NCI-H146 (cell line): ENCODE results near the gene PCSK6.

ENCODE experiments used
- DNase-seq: peaks from one replicate; lab custom pipeline; 2025; lab: John Stamatoyannopoulos, UW

PCSK6 gene

DNA sequence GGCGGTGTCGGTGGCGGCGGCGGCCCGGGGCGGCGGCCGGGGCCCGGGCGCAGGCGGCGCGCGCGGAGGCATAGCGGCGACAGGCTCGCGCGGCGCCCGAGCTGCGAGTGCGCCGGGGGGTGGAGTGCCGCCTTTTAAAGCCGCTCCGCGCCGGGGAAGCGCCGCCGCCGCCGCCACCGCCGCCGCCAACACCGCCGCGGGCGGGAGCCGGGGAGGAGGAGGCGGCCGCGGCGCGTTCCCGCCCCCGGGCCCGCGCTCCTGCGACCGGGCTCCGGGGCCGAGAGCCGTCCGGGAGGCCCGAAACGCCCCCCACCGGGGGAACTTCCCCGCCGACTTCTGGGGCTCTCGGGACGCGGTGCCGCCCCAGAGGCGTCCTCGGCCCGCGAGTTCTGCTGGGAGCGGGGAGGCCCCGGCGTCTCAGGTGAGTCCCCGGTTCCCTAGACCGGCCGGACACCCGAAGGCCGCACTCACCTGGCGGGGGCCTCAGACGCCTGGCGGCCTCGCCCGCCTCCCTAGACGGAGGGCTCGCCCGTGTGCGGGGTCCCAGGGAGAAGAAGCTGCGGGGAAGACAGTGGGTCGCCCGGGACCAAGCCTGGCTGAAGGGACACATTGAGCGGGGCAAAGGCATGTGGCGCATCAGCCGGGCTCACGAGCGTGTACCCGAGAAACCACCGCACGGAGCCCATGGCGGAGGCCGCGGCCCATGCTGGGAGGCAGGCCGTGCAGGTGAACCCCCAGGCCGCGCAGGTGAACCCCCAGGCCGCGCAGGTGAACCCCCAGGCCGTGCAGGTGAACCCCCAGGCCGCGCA, at the start of gene PCSK6:
Gene PCSK6, minus strand, starts transcription at position 109 of the 809 bp plus-strand sequence. Its CDS starts 37 bp downstream, at position 72.
- DNase-seq, result peak; percentile 15

DNA sequence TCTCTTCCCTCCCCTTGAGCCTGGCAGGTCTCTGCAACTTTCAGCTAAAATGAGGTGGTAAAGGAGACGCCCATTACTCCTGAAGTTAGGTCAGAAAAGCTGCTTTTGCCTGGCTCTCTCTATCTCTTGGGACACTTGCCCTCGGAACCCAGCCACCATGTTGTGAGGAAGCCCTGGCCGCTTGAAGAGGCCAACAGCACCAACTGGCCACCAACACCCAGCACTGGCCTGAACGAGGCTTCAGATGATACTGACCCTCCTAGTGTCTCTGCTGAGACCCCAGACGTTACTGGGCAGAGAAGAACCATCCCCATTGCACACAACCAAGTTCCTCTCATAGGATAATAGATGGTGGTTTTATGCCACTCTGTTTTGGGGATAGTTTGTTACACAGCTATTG, 49.5 kb upstream of the PCSK6 start:
- DNase-seq, result no peak

DNA sequence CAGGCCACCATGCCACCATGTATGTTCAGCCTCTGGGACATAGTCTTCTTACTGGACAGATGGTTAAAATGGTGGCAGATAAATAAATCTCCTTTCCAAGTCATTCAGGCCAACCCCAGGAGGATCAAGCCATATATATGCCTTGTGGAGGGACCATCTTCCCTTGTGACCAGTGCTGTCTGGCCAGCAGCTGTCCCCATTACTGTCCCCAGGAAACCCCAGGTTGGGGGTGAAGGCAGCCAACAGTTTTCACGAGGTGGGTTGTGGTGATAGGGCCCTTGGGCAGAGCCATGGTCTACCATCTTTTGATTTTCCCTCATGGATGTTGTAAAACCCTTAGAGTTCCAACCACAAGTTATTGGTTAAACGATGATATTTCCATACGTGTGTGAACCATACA, 48.7 kb upstream of the PCSK6 start:
- no peak for DNase-seq

DNA sequence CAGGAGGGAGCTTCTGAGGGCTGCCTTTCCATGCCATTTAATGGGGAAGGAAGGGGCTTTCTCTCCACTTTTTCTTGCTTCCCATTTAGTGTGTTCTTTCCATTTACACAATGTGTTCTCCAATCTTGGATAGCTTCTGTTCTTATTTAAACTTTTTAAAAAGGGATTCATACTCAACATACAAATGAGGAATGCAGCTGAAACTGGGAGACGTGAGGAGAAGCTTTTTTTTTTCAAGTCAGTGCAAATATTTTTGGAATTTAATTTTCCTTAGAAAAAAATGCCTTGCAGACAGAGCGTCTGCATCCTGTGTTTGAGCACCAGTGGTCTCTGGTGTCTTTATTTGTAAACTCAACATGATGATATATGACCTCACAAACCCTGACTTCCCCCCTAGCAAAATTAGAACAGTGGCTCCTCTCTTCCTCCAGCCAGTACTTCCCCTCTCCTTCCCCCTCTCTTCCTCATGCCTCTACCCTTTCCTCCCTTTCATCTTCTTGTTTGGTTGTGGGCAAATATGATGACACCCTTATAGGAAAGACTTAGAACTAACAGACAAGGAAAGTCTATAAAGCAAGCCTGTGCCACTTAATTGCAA, 48.1 kb upstream of the PCSK6 start:
- no peak for DNase-seq

DNA sequence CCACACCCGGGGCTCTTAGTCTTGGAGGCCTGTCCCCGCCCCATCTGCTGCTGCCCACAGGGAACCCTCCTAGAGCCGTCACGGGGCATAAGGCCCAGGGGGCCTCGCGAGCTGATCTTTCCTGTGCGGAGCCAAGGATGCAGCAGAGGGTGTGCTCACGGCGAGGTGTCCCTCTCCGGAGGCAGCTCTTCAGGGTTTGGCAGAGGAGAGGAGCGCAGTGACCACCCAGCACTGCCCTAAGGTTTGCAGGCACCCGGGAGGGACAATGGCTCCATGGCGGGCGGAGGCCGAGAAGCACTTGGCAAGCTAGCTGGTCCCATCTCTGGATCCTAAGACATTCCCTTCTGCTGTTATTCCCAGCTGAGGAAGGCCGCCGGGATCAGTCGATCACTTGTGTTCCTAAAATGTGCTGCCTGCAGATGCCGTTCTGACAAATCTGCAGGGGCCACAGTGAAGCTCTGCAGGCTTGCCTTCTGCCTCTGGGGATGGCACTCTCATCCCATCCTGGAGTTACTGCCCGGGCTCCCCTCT, 47.4 kb upstream of the PCSK6 start:
- DNase-seq, result no peak

DNA sequence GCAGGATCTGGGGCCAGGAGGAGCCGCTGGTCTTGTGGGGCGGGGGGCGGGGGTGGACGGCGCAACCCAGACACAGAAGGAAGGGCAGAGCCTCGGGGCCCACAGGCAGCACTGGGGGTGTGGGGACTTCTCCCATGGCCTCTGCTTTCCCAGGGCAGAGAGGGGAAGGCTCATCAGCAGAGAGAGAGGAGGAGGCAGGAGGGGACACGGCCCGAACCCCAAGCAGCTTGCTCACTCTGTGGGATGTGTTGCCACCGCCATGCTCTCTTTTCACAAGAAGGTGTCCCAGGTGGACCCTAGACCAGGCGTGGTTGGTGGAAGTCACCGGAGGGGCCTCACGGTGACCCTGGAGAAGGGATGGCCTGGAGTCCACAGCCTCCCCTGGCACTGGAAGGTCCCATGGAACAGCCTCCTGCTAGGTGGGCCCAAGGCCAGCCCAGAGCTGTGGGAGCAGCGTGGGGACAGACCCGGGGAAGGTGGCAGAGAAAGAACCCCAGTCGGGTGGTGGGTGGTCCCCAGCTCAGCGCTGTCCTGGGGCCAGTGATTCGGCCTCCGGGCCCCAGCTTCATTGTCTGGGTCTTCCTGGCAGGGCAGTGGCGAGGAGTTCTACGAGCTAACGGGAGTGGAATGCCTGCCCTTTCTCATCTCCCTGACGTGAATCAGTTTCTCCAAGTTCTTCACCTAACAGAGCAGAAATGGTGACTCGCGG, 46.8 kb upstream of the PCSK6 start:
- DNase-seq, result no peak

DNA sequence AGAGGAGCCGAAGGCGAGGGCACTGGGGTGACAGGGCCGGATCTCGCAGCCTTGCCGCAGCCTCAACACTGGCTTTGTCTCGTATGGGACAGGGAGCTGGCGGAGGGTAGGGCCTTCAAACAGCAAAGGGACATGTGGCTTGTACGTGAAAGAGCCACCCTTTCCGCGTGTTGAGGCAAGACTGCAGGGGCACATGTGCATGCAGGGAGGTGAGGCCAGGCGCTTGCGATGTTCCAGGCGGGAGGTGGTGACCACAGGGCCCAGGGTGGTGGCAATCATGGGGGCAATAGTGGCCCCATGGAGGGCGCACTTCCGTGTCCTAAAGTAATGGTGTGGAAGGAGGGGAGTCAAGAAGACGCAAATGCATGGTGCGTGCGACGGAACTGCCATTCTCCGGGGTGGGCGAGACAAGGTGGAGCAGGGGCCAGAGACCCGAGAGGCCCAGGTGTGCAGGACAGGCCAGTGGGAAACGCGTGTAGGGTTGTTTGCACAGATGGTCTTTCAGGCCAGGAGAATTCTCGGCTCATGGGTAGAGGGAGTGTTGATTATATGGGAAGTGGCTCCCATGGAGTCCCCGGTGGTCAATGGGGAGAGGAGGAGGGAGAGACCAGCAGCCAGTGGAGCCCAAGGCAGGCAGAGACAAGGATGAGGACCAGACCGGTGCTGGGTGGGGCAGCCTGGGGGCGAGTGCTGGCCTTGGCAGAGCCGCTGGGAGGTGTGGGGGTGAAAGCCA, 45.8 kb upstream of the PCSK6 start:
- DNase-seq, result no peak

DNA sequence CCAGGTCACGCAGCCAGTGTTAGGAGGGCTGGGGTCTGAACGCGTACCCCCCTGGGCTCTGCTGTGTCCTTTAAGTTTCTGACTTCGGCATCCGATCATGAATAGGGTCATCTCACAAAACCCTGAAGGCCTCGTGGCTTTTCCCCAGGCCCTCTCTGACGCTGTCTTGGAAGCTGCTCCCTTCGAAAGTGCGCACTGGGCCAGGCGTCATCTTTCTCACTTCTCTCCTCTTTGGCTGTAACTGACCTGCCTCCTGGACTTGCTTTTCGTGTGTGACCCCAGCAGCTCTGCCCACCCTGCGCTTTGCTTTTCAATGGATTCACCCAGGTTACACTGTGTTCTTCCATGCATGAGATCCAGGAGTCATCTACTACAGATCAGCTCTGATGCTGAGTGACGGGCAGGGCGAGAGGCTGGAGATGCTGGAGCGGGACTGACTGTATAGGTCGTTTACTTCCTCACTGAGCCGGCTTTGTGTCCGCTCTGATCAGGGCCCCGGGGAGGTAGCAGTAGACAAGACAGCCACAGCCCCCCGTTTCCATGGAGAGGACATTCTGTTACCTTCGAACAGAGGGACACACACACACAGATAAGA, 45.0 kb upstream of the PCSK6 start:
- DNase-seq, result no peak

DNA sequence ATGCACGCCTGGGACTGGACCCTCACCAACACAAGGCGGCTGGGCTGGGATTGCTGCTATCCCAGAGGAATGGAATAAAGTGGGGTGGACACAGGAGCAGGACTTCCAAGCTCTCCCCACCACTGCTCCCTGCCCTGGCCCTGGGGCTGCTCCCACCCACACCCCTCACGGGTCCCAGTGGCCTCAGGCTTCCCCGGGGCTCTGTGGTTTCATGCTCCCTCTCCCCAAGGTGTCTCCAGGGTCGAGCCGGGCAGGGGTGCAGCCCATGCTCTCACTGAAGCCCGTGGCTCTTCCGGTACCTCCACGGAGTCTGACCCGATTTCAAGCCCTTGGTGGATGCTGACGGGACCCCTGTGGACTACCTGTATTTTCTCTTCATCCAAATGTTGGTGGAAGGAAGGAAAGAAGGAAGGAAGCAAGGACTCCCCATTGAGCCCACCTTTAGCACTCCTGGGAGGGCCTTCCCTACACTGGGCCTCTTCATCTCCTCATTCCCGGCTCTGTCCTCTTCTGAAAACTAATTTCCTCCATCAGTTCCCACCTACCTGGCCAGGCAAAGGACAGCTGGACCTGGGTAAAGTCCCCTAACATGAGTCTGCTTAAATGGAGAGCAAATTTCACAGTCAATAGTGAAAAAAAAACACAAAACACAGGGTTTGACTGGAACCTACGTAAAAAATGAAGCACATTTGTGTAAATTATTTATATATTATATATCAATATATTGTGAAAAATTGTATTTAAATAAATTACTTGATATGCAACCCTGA, 44.0 kb upstream of the PCSK6 start:
- no peak for DNase-seq

DNA sequence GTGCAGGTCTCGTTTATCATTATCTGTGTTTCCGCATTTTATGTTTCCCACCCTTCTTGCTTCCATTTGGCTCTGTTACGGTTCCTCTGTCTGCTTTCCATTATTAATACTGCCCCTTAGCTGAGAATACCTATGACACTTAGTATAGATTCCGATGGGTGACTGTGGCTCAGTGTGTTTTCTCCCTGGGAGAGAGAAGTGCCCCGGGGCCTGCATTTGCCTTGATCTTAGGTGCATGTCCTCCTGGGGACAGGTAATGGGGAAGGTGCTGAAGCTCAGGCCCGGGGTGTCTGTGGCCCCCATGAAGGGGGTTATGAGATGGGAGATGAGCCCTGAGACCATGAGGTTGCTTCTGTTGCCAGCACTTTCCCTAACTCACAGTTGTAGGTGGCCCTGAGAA, 43.4 kb upstream of the PCSK6 start:
- no peak for DNase-seq

DNA sequence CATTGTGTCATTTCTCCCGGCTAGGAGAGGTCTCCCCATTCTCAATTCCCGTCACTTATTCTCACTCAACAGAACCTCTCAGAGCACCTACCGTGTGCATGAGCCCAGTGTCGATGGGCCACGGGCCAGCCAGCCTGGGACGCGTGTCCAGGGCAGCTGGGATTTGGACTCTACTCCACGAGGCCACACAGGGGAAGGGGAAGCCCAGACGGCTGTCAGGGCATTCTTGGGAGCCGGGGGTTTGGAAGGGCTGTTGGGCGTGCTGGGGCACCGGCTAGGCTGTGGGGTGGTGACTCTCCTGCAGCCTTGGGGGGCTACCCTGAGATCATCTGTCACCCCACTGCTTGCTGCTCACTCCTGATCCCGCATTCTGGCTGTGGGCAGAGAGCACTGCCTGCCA, 41.7 kb upstream of the PCSK6 start:
- no peak for DNase-seq

DNA sequence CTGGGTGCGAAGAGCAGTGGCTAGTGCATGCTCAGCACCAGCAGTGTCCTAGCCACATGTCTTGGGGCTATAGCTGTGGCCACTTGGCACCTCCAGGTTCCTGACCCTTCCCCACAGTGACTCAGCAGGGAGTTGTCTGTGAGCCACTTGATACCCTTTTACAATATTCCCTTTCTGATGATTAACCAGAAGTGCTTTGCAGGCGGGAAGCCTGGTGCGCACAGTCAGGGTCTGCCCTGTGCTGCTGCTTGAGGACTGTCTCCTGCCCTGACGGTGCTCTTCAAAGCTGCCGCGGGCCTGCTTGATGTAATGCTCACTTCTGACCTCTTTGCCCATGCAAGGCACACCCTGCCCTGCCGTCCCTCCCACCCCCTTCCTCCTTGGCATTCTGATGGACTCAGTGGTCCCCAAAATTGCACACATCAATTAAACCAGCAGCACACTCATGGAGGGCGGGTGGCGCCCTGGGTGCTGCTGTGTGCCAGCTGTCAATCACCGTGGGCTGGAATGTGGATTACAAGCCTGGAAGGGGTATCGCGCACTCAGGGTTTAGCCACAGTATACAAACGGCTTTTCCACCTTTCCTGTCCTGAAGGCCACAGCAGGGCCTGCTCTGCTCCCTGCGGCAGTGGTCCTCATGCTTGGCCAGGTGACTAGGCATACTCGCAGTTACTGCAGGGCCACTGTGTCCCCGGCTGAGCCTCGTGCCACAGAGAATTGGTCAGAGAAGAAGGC, 40.9 kb upstream of the PCSK6 start:
- DNase-seq, result no peak

DNA sequence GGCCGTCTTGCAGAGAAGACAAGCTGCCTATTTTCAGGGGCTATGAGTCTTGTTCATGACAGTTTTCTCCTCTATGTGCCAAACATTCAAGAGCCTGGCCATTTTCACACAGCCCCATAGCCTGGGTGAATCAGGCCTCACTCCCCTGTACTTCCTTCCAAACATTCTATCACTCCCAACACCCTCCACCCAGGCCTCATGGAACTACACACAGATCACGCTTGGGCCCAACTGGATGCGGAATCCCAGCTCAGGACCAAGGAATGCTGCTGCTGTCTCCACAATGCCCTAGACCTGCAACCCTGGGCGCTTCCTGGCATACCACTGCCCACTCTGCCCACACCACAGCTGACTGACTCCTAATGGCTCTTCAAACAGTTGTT, 39.4 kb upstream of the PCSK6 start:
- no peak for DNase-seq

DNA sequence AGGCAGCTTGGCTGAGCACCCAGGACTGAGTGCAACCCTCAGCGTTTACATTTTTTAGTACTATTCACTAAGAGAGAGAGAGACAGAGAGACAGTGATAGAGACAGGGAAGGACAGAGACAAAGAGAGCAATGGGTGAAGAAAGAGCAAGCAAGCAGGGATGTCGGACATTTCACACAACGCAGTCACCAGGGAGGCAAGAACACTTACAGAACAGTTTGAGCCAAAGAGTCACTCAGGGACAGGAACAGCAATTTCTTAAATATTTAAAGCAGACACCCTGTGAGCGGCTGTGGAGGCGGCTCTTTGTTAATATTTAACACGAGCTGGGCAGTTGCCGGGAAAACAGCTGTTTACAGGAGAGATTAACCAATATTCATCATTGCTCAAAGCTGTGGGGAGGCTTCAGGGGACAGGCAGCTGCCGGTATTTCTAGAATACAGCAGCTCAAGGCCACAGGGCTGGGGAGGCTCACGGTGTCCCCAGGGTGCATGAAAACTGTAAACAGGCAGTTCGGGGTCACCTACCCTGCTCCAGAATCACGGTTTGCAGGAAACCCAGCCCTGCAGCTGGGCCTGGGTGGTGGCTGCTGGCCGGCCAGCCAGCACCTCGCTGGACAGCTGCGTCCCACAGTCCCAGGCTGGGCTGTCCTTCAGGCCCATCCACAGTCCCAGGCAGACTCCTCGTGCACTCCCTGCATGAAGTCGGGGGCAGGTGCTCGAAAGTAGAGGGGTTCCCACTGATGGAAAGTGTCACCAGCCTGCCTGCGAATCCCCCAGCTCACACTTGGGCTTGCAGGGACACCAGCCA, 38.8 kb upstream of the PCSK6 start:
- DNase-seq, result no peak

DNA sequence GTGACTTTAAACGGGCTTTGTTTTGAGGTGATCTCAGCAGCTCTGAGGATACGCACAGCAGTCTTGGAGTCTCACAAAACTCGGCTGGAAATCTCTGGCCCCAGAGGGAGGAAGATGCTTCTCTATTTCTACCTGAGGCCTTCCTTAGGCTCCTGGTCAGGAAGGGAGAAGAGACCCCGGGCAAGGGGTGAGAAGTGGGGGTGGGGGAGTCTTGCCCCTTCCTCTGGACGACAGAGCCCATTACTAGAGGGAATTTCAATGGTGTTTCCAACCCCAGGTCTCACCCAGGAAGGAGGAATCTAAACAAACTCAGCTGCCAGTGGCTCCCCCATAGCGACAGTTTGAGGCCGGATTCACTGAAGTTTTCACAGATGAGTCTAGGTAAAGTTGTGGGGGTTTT, 37.4 kb upstream of the PCSK6 start:
- no peak for DNase-seq

DNA sequence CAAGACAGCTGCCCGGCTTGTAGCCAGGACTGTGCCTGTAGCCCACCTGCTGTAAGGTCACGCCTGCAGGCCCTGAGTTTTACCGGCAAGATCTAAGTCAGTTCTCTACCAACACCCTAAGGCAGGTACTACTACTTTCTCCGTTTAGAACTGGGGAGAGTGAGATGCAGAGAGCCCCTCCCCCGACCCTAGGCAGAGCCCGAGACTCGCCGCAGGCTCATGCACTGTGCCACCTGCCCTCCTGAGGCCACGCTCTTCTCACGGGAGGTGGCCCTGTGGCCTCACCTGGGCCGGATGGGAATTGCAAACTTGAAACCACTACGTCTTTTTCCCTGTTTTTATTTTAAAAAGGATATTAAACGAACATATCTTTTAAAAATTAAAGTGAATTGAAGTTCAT, 36.9 kb upstream of the PCSK6 start:
- DNase-seq, result no peak

DNA sequence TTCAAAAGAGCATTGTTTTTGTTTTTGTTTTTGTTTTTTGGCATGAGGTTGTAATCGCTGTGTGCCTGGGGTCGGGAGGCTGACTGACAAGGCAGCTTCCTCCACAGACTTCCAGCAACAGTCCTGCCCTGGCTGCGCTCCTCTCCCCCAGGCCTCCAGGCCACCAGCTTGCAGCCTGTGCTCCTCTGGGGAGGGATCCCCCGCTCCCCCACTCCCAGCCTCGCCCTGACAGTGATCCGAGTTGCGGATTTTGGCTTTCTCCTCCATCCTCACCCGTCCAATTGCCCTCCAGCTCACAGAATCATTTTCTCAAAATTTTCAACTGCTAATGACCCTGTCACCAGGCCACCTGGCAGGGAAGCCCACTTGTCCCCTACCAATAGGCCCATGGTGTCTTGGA, 36.5 kb upstream of the PCSK6 start:
- DNase-seq, result no peak

DNA sequence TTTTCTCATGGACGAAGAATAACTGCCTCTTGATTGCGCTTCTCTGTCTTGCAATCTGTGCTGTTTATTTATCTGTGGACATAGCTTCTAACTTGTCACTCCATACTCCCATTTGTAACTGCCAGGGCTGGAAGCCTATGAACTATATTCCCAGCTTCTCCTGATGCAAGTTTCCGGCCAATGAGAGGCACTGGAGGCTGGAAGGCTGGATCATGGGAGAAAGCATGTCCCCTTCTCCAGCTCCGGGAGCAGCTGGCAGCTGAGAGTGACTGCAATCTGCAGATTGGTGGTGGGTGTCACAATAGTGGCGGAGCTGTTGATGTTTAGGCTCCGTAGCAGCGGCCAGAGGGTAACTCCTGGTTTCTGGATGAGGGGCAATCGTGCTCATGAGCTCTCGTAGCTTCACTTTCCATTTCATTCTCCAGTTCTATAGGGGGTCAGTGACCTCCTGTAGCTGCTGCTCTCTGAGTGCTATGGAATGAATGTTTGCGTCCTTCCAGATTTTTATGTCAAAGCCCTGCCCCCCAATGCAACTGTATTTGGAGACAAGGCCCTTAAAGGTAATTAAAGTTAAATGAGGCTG, 35.7 kb upstream of the PCSK6 start:
- DNase-seq, result no peak

DNA sequence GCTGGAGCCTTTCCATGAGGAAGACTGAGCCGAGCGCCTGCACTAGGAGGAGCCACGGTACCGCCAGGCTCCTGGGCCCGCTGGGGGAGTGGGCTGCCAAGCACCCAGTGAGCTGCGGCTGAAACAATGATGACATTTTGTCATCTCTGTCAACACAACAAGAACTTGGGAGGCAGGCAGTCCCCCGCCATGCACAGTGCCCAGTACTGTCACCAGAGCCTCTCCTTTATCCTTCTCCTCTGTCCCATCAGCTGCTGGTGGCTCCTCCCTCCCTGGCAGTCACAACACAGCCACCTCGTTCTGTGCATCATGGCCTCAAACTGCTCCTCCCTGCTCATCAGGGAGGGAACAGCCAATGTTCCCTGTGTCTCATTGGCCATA, 34.0 kb upstream of the PCSK6 start:
- DNase-seq, result no peak
